Large intestine (tissue), 3 donors: ENCODE data around the gene KIAA1549. TPM values are rescaled to one million over a fixed set of nuclear protein-coding genes. Genes with fewer than 3 reads are reported as not detected.

Experiments used
- DNase-seq, 2 donors: peaks; one replicate each; pipeline versions ENCODE4 v3.0.0 to v3.0.0-alpha.2; 2013
- H3K27ac ChIP-seq: one replicate; pipeline ENCODE4 v1.5.1; 2013; ENCODE audit warnings: low read length
- H3K27me3 ChIP-seq: 2 replicates; pipeline ENCODE4 v1.6.1; 2013; ENCODE audit warnings: low read length; ENCODE audit not compliant: control insufficient read depth, insufficient read depth
- H3K36me3 ChIP-seq: 2 replicates; pipeline ENCODE4 v1.6.1; 2013; ENCODE audit warnings: low read length; ENCODE audit not compliant: control insufficient read depth, insufficient read depth
- H3K4me1 ChIP-seq: one replicate; pipeline ENCODE4 v1.6.1; 2013; ENCODE audit warnings: low read length; ENCODE audit not compliant: control insufficient read depth, insufficient read depth
- H3K4me3 ChIP-seq: one replicate; pipeline ENCODE4 v1.5.1; 2013; ENCODE audit warnings: low read length
- H3K9me3 ChIP-seq: one replicate; pipeline ENCODE4 v1.6.1; 2013; ENCODE audit warnings: mild to moderate bottlenecking, low read depth, low read length, moderate library complexity; ENCODE audit not compliant: control insufficient read depth
- WGBS: methylation state at CpG from one replicate; pipeline ENCODE4 v1.1.5; 2013; ENCODE audit warnings: low lambda C conversion rate; ENCODE audit not compliant: insufficient coverage; 5-methylcytosine and 5-hydroxymethylcytosine counted together
- polyA plus RNA-seq: library from polyadenylated mRNA; unstranded; fragments of 120-200 nt; gene quantifications from one replicate; pipeline ENCODE4 v1.2.1, GENCODE V29; 2013

Gene KIAA1549
- polyA plus RNA-seq, 1 donor, result 3.9 TPM

DNA sequence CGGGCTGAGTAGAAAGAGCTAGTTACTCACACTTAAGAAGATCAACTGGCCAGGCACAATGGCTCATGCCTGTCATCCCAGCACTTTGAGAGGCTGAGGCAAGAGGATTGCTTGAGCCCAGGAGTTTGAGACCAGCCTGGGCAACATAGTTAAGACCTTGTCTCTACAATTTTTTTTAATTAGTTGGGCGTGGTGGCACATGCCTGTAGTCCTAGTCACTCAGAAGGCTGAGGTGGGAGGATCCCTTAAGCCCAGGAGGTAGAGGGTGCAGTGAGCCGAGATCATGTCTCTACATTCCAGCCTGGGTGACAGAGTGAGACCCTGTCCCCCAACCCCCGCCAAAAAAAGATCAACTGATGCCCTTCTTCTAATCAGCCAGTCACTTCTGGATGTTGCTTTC, 108.6 kb downstream of the KIAA1549 start:
- Histone ChIP-seq H3K9me3 (peaks cover 2% of the 10 kb centered on the region), H3K4me1 (no peaks in the 10 kb centered on the region), H3K27me3 (no peaks in the 10 kb centered on the region), H3K4me3 (no peak overlapping the region), H3K27ac (no peak overlapping the region), H3K36me3 (peaks cover 10% of the 10 kb centered on the region)
- no CpG with 5 or more reads among the region's 4 CpGs for WGBS
- DNase-seq, result no peak

- no peak for DNase-seq
Observed at GRCh38 chr7:138871814-138872090, 109.4 kb downstream of the KIAA1549 start.

GRCh38 chr7:138871065-138871813, 110.0 kb downstream of the KIAA1549 start:
- 100% methylated on average over 1 of the region's 21 CpGs for WGBS
- H3K9me3 ChIP-seq, result peaks cover 2% of the 10 kb centered on the region
- H3K36me3 ChIP-seq, result peaks cover 10% of the 10 kb centered on the region
- H3K27me3 ChIP-seq, result no peaks in the 10 kb centered on the region
- no peak overlapping the region for H3K4me3 ChIP-seq
- no peaks in the 10 kb centered on the region for H3K4me1 ChIP-seq
- no peak for DNase-seq
- H3K27ac ChIP-seq, result no peak overlapping the region

More at GRCh38 chr7:138871814-138872090, 109.4 kb downstream of the KIAA1549 start:
- Histone ChIP-seq H3K9me3 (peaks cover 2% of the 10 kb centered on the region), H3K36me3 (peaks cover 10% of the 10 kb centered on the region), H3K4me1 (no peaks in the 10 kb centered on the region), H3K27ac (no peak overlapping the region), H3K27me3 (no peaks in the 10 kb centered on the region), H3K4me3 (no peak overlapping the region)
- WGBS, result 95% methylated on average over 3 of the region's 5 CpGs

- peaks cover 10% of the 10 kb centered on the region for H3K36me3 ChIP-seq
Observed at GRCh38 chr7:138869353-138869752, 111.8 kb downstream of the KIAA1549 start.

DNA sequence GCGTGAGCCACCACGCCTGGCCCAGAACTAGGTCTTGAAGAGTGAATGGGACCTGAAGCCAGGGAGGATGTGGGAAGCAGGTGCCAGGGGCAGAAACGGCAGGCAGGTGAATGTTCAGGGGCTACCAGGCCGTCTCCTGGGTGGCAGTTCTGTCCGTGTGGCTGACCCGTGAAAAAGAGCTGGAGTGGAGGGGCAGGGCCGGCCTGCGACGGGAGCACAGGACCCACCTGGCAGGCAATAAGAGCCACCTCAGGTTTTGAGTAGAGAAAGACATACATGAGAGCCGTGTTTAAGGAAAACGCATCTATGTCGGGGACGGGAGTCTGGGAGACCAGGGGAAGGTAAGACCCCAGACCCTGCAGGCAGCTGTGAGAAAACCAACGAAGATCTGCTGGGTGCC, 112.5 kb downstream of the KIAA1549 start:
- Histone ChIP-seq H3K27me3 (no peaks in the 10 kb centered on the region), H3K27ac (no peak overlapping the region), H3K9me3 (peaks cover 2% of the 10 kb centered on the region), H3K4me3 (no peak overlapping the region), H3K4me1 (no peaks in the 10 kb centered on the region), H3K36me3 (peaks cover 12% of the 10 kb centered on the region)
- no peak for DNase-seq
- WGBS, result no CpG with 5 or more reads among the region's 14 CpGs

More at GRCh38 chr7:138869353-138869752, 111.8 kb downstream of the KIAA1549 start:
- Histone ChIP-seq H3K4me1 (no peaks in the 10 kb centered on the region), H3K27ac (no peak overlapping the region), H3K9me3 (peaks cover 2% of the 10 kb centered on the region), H3K27me3 (no peaks in the 10 kb centered on the region), H3K4me3 (no peak overlapping the region)
- DNase-seq, result no peak
- WGBS, result no CpG with 5 or more reads among the region's 30 CpGs

DNA sequence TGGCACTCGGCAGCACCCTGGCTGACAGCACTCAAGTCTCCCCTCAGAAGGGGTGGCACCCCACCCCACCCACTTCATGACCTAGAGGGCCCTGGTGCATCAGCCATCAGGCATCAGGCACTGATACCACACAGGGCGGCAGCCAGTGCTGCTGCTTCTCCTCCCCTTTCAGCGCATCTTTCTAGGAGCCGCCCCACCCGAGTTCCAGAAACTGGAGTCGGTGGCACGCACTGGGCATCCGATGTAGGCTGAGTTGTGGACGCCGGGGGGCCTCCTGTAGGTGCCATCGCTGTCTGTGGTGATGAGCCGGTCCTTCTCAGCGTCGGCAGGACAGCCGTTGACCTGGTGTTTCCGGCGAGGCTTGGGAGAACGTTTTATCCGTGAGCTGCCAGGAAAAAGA, 113.4 kb downstream of the KIAA1549 start:
- no peak for DNase-seq
- Histone ChIP-seq H3K9me3 (peaks cover 2% of the 10 kb centered on the region), H3K4me1 (no peaks in the 10 kb centered on the region), H3K4me3 (no peak overlapping the region), H3K27me3 (no peaks in the 10 kb centered on the region), H3K36me3 (peaks cover 12% of the 10 kb centered on the region), H3K27ac (no peak overlapping the region)
- WGBS, result no CpG with 5 or more reads among the region's 19 CpGs

GRCh38 chr7:138866353-138866752, 114.8 kb downstream of the KIAA1549 start:
- Histone ChIP-seq H3K4me3 (no peak overlapping the region), H3K9me3 (peaks cover 2% of the 10 kb centered on the region), H3K4me1 (no peaks in the 10 kb centered on the region), H3K27ac (no peak overlapping the region), H3K27me3 (no peaks in the 10 kb centered on the region), H3K36me3 (peaks cover 12% of the 10 kb centered on the region)
- no CpG with 5 or more reads among the region's 9 CpGs for WGBS
- DNase-seq, result no peak

- DNase-seq, result no peak
- H3K4me1 ChIP-seq, result no peaks in the 10 kb centered on the region
- H3K27ac ChIP-seq, result no peak overlapping the region
- WGBS, result no CpG with 5 or more reads among the region's 4 CpGs
- H3K4me3 ChIP-seq, result no peak overlapping the region
- H3K9me3 ChIP-seq, result no peaks in the 10 kb centered on the region
- peaks cover 13% of the 10 kb centered on the region for H3K36me3 ChIP-seq
- H3K27me3 ChIP-seq, result no peaks in the 10 kb centered on the region
Observed at GRCh38 chr7:138865843-138866242, 115.3 kb downstream of the KIAA1549 start.

DNA sequence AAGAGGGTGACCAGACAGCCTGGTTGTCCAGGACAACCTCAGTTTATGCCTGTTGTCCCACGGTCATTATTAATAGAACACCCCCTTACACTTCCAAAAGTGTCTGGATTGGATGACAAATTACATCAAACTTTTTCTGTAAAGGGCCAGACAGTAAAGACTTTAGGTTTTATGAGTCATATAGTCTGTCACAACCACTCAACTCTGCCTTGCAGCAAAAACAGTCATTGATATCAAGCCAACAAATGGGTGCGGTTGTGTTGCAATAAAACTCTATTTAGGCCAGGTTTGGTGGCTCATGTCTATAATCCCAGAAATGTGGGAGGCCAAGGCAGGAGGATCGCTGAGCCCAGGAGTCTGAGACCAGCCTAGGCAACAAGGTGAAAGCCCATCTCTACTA, 116.5 kb downstream of the KIAA1549 start:
- H3K4me3 ChIP-seq, result no peak overlapping the region
- no peak overlapping the region for H3K27ac ChIP-seq
- peaks cover 11% of the 10 kb centered on the region for H3K36me3 ChIP-seq
- no peak for DNase-seq
- WGBS, result no CpG with 5 or more reads among the region's 3 CpGs
- no peaks in the 10 kb centered on the region for H3K27me3 ChIP-seq
- no peaks in the 10 kb centered on the region for H3K9me3 ChIP-seq
- no peaks in the 10 kb centered on the region for H3K4me1 ChIP-seq

DNA sequence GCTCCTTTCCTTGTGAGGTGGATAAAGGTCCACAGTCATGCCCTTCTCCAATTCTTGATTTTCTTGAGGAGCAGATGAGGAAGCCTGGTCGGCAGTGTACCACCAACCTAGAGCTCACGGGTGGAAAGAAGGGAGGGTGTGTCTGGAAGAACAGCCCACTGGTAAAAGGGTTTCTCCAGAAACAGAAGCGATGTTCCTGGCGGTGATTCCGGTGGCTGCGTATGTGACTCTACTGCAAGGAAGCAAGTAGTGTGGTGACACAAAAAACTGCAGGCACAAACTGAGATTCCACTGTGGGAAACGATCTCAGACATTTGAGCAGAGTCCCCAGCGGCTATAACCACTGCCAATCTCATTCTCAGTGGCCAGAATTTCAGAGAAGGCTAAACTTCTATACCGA, 117.3 kb downstream of the KIAA1549 start:
- Histone ChIP-seq H3K36me3 (peaks cover 8% of the 10 kb centered on the region), H3K9me3 (no peaks in the 10 kb centered on the region), H3K27me3 (no peaks in the 10 kb centered on the region), H3K4me3 (no peak overlapping the region), H3K4me1 (no peaks in the 10 kb centered on the region), H3K27ac (no peak overlapping the region)
- WGBS, result no CpG with 5 or more reads among the region's 9 CpGs
- DNase-seq, result no peak

DNA sequence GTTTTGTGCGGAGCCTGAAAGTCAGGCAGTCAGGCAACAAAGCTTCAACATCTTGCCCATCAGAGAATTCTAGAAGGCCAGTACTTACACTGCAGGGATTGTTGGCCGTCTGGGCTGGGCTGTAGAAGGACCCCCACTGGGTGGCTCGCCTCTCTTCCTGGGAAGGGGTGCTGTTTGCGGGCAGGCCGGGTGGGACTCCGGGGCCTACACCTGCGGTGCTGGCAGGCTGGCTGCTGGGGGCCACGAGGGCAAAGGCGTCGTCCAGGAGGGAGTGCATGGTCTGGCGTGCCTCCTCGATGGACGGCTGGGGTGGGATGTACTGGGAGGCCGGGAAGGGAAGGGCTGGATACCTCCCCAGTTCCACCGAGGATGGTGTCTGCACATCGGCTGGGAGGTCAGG, 120.1 kb downstream of the KIAA1549 start:
- H3K27ac ChIP-seq, result no peak overlapping the region
- no peaks in the 10 kb centered on the region for H3K4me1 ChIP-seq
- WGBS, result no CpG with 5 or more reads among the region's 16 CpGs
- H3K4me3 ChIP-seq, result no peak overlapping the region
- no peak for DNase-seq
- no peaks in the 10 kb centered on the region for H3K9me3 ChIP-seq
- no peaks in the 10 kb centered on the region for H3K27me3 ChIP-seq
- peaks cover 8% of the 10 kb centered on the region for H3K36me3 ChIP-seq
